Hematopoietic multipotent progenitor cell (in vitro differentiated cells): ENCODE data around the gene TCF7. TPM values are rescaled to one million over a fixed set of nuclear protein-coding genes. Genes with fewer than 3 reads are reported as not detected.

Experiments
- DNase-seq, 3 donors: peaks; one replicate each; pipeline ENCODE4 v3.0.0-alpha.2; 2011 to 2015; ENCODE audit warnings: low read depth in 2 of 3, low spot score in 2 of 3
- total RNA-seq: library from RNA; depleted of rRNA; stranded (reverse); fragments of >200 nt; gene quantifications from one replicate; pipeline ENCODE4 v1.2.3, GENCODE V29; 2012

Gene TCF7
- total RNA-seq, 1 donor, result 0.81 TPM

GRCh38 chr5:134111741-134112647 lies 2.5 kb upstream of the TCF7 start:
- no peak for DNase-seq

GRCh38 chr5:134112726-134113362 lies 1.6 kb upstream of the TCF7 start:
- DNase-seq, result no peak

- no peak for DNase-seq
Observed at GRCh38 chr5:134113363-134113889, 1.1 kb upstream of the TCF7 start.

DNA sequence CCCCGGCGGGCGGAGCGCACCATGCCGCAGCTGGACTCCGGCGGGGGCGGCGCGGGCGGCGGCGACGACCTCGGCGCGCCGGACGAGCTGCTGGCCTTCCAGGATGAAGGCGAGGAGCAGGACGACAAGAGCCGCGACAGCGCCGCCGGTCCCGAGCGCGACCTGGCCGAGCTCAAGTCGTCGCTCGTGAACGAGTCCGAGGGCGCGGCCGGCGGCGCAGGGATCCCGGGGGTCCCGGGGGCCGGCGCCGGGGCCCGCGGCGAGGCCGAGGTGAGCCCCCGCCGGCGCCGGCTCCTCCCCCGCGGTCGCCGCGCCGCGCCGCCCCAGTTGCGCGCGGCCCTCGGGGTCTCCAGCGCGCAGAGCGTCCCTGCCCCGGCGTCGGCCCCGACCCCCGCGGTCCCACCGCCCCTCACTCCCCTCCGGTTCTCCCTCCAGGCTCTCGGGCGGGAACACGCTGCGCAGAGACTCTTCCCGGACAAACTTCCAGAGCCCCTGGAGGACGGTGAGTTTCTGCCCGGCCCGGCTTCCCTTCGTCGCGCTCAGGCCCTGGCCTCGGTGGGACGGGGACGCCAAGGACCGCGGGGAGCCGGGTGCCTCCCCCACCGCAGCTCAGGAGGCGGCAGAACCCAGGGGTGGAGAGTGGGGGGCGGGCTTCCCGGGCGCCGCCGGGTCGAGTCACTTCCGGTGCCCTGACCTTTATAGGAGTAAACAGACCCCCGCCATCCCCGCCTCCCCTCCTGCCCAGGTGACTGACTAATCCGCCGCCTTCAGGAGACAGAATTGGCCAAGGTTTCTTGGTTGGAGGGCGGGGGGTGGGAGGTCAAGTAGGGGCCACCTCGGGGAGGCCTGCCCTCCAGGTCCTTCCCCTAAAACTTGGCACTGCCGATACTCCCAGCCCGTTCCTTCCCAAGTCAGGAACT lies 665 bp downstream of the TCF7 start:
- no peak for DNase-seq

GRCh38 chr5:134115806-134116175 lies 1.3 kb downstream of the TCF7 start:
- DNase-seq, result no peak

- DNase-seq, result no peak
Observed at GRCh38 chr5:134116286-134116685, 1.8 kb downstream of the TCF7 start.

DNA sequence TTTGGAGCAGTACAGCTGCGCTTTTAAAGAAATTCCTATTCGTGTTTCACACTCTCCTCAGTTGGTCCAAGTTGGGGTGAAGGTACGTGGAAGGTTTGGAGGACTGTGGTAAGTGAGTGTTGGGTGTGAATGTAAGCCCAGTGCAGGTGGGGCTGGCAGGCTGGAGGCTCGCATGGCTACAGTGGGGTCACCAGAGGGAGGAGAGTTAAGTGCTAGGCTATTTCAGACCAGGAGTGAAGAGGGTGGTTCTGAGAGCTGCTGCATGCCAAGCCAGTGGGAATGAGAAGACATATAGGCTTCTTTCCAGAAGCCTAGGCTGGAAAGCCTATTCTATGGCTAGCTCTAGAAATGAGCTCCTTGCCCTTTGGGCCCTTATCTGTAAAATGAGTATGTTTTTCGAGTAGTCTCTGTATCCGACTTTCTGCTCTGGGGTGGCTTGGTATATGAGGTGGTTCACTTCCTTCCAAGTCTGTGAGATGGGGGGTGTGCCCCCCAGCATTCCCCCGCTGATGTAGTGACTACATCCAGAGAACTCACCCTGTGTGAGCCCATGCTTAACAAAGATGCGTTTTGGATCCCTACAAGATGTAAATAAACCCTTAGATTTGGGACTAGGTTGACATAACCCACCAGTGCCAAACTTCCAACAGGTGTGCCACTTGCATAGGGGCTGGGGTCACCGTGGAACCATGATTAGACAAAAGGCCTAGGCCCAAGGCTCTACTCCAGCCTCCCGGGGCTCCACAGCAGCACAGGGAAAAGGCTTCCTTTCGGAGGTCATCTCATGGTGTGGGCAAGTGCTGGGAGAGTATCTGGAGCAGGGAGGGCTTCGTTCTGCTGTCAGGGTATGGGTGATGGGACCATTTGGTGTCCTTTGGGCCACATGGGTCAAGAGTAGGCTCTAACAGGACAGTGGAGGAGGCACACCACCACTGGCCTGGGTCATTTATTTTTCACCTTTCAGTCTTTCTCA lies 2.6 kb downstream of the TCF7 start:
- DNase-seq, result no peak

DNA sequence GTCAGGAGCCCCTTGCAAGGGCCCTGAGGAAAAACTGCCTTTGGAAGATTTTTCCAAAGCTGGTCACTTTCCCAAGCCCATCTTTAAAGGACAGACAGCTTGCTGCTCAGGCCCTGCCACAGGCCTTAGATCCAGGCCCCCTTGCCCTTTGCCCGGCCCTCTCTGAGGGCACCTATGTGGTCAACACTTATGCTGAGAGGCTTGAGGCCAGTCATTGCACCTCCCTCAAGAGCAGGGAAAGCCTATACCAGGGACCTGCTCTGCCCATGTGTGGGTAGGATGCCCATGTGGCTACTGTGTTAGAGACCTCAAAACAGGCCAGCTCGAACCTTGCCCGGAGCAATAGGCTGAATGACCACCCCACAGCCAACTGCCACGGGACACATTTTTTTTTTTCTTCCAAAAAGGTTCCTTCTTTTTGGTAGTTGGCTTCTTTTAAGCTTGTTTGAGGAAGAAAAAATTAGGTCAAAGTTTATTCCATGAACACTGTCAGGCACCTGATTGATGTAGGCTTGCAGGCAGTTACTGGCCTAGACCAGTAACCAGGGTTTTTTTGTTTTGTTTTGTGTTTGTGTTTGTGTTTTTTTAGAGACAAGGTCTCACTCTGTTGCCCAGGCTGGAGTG lies 3.8 kb downstream of the TCF7 start:
- DNase-seq, result no peak

- no peak for DNase-seq
Observed at GRCh38 chr5:134119720-134120119, 5.2 kb downstream of the TCF7 start.

DNA sequence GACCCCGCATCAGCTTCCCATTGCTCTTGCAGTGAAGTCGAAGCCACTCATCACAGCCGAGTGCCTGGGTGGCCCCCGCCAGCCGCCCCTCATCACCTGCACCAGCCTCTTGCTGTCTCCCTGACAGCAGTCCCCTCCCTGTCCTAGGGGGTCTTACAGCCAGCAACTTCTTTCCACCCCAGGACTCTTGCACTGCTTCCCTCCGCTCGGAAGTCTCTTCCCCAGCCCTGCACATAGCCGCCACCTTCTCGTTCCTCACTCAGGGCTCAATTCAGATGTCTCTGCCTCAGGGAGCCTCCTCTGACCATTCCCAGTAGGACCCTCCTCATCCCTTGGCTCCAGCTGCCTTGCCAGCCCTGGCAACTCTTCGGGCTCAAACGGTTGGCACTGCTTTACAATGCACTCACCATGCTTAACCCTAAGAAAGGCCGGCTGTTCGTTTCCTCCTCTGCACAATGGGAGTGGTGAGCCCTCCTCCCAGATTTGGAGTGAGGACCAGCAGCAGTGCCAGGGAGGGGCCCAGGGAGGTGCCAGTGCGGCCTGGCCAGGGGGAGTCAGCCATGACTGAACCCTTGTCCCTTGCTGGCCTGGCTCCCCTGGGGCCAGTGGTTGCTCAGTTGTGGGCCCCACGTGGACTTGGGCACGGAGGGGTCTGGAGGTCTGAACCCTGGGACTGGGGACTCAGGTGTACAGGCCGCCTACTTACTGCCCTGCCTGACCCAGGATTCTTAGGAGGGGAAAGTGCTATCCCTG lies 6.1 kb downstream of the TCF7 start:
- DNase-seq, result no peak

GRCh38 chr5:134122530-134122929 lies 8.0 kb downstream of the TCF7 start:
- DNase-seq, result peak in 1 of 3 donors; percentile 58

GRCh38 chr5:134123360-134123759 lies 8.9 kb downstream of the TCF7 start:
- no peak for DNase-seq

DNA sequence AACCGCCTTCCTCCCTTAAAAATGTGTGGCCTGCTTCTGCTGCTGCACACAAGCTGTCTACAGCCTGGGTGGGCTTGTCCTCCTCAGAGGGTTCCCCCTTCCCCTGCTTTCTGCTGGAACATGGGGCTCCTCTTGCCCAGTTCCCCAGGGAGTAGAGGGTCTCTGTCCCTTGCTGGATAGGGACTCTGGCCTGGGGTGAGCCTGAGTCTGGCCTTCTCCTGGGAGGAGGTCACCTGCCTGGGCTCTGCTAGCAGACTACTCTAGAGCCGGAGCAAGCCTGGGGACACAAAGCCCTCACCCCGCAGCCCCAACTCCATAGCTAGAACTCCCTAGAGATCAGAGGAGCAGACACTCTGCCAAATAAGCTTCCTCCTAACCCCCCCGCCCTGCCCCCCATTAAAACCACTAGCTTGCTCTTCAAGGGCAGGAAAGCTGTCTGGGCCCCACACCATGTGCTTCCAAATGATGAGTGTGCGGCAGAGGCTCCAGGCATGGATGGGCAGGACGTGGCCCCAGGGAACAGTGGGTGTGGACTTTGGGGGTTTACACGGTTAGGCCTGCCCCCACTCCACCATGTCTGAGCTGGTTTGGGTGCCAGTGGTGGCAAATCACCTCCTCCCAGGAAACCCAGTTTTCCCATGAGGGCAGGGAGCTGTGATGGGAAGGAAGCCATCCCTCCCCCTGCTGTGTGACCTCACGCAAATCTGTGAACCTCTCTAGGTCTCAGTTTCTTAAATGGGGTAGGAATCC lies 10.0 kb downstream of the TCF7 start:
- DNase-seq, result no peak

GRCh38 chr5:134125039-134126015 lies 10.8 kb downstream of the TCF7 start:
- no peak for DNase-seq

GRCh38 chr5:134127376-134127861 lies 12.9 kb downstream of the TCF7 start:
- no peak for DNase-seq

DNA sequence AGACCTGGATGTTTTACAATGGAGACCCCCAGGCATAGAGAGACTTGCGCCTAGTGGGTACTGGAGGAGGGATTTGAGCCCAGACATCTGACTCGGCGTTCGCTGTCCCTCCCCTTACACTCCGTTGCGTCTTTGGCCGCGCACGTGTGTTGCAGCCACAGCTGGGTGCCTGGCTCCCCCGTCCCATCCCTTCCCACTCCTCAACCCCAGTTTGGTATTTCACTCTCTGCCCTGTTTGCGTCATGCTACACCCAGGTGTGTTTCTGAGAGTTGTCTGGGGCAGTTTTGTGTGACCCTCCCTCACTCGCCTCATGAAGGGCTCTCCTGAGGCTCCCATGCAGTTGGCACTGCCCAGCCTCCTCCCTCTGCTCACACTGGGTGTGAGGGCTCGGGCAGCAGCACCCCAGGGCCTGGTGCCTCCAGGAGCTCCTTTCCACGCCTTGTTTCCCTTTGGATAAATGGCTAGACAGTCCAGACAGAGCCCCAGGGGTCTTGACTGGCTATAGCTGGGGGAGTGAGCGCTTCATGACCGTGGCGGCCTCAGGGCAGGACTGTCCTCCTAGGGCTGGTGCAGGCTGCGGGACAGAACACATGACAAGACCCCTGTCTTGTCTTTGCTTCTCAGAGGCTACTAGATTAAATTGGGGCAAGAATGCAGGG lies 13.6 kb downstream of the TCF7 start:
- DNase-seq, result no peak
